ENCODE data around the gene MAML2.

DNA sequence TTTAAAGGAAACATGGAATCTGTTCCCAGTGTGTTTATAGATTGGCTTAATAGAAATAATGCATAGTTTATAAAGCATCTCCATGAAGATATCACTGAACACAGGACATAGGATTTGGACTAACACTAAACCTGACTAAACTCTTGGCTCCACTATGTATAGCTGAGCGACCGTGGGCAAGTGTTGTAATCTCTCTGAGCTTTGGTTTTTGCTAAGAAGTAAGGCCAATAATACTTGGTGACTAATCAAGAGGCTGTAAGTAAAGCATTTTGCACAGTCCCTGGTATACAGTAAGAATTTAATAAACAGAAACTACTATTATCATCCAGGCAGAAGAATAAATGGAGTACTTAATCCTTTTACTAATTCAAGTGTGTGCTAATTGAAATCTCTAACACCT lies 293.6 kb downstream of the MAML2 start:
- no peak for TF ChIP-seq EGR1 (IDR thresholded peaks at IDR 0.05; ENCODE audit: borderline replicate concordance, low read depth, low read length)
- TF ChIP-seq SP1 (IDR thresholded peaks at IDR 0.05; ENCODE audit: low read depth, low read length), result no peak
- TF ChIP-seq YY1 (IDR thresholded peaks at IDR 0.05; ENCODE audit: low read depth, low read length), result no peak
- TF ChIP-seq CBX5 (IDR thresholded peaks at IDR 0.05; ENCODE audit: low read depth, low read length), result no peak
- TF ChIP-seq, protein P1, sequence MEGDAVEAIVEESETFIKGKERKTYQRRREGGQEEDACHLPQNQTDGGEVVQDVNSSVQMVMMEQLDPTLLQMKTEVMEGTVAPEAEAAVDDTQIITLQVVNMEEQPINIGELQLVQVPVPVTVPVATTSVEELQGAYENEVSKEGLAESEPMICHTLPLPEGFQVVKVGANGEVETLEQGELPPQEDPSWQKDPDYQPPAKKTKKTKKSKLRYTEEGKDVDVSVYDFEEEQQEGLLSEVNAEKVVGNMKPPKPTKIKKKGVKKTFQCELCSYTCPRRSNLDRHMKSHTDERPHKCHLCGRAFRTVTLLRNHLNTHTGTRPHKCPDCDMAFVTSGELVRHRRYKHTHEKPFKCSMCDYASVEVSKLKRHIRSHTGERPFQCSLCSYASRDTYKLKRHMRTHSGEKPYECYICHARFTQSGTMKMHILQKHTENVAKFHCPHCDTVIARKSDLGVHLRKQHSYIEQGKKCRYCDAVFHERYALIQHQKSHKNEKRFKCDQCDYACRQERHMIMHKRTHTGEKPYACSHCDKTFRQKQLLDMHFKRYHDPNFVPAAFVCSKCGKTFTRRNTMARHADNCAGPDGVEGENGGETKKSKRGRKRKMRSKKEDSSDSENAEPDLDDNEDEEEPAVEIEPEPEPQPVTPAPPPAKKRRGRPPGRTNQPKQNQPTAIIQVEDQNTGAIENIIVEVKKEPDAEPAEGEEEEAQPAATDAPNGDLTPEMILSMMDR (IDR thresholded peaks at IDR 0.05; ENCODE audit: control extremely low read depth in 1 of 3, insufficient read depth in 1 of 3, low read depth in 1 of 3, low read length in 3 of 3), result no peak
- TF ChIP-seq HDAC2 (IDR thresholded peaks at IDR 0.05; ENCODE audit: borderline replicate concordance in 1 of 2, low read depth in 2 of 2, low read length in 2 of 2), result no peak
